OCI-LY1 (cell line): Measurements from ENCODE around the gene PHC3.

Source experiments
- EZH2 ChIP-seq: fragments of 200-600 bp; sonication (generic), shearing (Covaris generic); IDR thresholded peaks from 2 replicates; pipeline ENCODE4 v1.8.0; 2017; ENCODE audit warnings: borderline replicate concordance, mixed run types, mild to moderate bottlenecking, antibody characterized with exemption, low read length, moderate library complexity, mixed read lengths
- TF ChIP-seq, protein P1 (sequence below): fragments of 200-600 bp; sonication (generic), shearing (Covaris generic); IDR thresholded peaks from 2 replicates; pipeline ENCODE4 v1.5.1; 2017; ENCODE audit warnings: mild to moderate bottlenecking, antibody characterized with exemption, low read length, moderate library complexity, mixed read lengths

DNA sequence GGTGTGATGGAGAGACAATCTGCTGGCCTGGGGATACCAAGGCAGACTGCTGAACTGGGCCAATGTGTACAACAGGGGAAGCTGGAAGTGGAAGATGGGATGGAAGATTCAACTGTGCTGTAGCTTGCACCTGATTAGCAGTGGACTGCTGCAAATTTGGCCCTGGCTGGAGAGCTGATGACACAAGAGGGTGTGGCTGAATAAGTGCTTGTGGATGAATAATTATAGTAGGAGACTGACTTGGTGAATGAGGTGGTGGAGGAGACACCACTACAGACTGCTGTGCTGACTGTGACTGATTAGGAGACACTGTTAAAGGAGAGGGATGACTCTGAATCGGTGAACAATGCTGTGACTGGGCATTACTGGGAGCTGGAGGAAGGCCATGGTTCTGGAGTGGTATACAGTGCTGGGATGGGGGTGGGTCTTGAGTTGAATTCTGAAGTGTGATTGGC, 52.5 kb downstream of the PHC3 start:
- TF ChIP-seq, protein P1, sequence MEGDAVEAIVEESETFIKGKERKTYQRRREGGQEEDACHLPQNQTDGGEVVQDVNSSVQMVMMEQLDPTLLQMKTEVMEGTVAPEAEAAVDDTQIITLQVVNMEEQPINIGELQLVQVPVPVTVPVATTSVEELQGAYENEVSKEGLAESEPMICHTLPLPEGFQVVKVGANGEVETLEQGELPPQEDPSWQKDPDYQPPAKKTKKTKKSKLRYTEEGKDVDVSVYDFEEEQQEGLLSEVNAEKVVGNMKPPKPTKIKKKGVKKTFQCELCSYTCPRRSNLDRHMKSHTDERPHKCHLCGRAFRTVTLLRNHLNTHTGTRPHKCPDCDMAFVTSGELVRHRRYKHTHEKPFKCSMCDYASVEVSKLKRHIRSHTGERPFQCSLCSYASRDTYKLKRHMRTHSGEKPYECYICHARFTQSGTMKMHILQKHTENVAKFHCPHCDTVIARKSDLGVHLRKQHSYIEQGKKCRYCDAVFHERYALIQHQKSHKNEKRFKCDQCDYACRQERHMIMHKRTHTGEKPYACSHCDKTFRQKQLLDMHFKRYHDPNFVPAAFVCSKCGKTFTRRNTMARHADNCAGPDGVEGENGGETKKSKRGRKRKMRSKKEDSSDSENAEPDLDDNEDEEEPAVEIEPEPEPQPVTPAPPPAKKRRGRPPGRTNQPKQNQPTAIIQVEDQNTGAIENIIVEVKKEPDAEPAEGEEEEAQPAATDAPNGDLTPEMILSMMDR: no peak
- TF ChIP-seq EZH2: no peak
